AG09319 (cell line): Measurements from ENCODE around the gene PHACTR2.

Source experiments
- DNase-seq: peaks from one replicate; pipeline ENCODE4 v3.0.0-alpha.2; 2010; ENCODE audit warnings: low read depth; ENCODE audit errors: extremely low read depth
- TF ChIP-seq, protein P1 (sequence below): IDR thresholded peaks from 2 replicates; pipeline ENCODE4 v1.5.1; 2011; ENCODE audit warnings: low read depth, mild to moderate bottlenecking, inconsistent platforms, low read length, moderate library complexity

The PHACTR2 gene

DNA sequence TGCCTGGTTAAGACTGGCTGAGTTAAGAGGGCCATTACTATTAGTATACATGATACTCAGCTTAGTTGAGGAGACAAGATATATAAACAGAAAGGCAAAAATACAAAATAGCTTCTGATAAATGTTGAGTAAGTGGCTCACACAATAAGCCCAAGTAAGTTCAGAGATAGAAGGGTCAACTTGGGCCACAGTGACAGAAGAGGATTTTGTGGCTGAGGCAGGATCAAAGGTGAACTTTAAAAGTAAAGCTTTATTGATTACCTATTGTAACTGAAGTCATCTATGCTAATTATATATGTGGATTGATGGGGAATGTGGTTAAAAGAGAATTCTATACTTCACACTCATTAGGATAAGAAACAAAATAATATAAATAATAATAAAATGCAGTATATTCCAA is 80.8 kb downstream of the PHACTR2 start:
- TF ChIP-seq, protein P1, sequence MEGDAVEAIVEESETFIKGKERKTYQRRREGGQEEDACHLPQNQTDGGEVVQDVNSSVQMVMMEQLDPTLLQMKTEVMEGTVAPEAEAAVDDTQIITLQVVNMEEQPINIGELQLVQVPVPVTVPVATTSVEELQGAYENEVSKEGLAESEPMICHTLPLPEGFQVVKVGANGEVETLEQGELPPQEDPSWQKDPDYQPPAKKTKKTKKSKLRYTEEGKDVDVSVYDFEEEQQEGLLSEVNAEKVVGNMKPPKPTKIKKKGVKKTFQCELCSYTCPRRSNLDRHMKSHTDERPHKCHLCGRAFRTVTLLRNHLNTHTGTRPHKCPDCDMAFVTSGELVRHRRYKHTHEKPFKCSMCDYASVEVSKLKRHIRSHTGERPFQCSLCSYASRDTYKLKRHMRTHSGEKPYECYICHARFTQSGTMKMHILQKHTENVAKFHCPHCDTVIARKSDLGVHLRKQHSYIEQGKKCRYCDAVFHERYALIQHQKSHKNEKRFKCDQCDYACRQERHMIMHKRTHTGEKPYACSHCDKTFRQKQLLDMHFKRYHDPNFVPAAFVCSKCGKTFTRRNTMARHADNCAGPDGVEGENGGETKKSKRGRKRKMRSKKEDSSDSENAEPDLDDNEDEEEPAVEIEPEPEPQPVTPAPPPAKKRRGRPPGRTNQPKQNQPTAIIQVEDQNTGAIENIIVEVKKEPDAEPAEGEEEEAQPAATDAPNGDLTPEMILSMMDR = no peak
- no peak for DNase-seq

DNA sequence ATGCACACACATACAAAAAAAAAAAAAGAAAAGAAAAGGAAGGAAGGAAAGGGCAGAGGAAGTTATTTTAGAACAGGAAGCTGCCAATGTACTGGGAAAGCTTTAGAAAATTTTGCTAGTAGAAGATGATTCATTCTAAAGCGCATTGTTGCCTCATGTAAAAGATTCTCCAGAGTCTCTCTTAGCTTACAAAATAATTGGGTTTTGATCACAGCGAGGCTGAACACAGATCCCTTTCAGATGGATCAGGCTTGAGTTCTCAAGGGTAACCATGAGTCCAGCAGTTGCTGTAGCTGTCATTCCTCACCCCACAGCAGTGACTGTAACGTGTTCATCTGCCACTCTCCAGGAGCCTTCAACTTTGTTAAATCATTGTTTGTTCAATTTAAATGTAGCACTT is 81.9 kb downstream of the PHACTR2 start:
- DNase-seq = no peak
- TF ChIP-seq, protein P1 = no peak

DNA sequence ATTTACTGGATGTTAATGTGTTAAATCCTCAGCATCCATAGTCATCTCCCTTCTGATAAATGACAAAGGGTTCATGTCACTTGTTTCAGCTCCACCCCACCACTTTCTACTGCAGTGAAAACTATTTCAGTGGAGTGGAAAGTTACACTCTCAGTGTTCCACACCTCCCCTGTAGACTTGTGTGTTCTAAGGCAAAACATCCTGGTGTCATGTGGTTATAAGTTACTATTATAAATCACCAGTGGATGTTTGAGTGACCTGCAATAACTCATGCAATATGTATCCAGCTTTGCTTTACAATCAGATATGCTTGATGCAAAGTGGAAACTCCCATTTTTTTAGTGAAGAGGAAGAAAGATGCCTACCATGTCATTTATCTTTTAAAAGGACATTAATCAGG is 83.3 kb downstream of the PHACTR2 start:
- TF ChIP-seq, protein P1 = no peak
- no peak for DNase-seq

DNA sequence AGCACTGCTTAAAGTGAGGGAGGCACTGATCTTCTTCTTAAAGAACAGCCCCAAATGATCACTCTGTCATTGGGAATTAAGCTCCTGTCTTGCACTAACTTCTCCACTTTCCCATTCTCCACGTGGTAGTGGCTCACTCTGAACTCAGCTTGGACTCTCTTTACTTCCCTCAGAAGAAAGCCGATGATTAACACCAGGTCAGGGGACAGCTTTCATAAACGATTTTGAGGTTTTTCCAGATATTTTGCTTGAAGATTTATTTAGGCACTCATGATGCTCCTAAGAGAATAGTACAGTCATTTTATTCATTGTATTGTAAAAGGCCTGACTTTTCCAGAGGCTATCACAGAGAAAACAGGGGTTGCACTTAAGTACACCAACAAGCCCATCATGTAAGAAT is 84.4 kb downstream of the PHACTR2 start:
- DNase-seq = no peak
- TF ChIP-seq, protein P1 = no peak

DNA sequence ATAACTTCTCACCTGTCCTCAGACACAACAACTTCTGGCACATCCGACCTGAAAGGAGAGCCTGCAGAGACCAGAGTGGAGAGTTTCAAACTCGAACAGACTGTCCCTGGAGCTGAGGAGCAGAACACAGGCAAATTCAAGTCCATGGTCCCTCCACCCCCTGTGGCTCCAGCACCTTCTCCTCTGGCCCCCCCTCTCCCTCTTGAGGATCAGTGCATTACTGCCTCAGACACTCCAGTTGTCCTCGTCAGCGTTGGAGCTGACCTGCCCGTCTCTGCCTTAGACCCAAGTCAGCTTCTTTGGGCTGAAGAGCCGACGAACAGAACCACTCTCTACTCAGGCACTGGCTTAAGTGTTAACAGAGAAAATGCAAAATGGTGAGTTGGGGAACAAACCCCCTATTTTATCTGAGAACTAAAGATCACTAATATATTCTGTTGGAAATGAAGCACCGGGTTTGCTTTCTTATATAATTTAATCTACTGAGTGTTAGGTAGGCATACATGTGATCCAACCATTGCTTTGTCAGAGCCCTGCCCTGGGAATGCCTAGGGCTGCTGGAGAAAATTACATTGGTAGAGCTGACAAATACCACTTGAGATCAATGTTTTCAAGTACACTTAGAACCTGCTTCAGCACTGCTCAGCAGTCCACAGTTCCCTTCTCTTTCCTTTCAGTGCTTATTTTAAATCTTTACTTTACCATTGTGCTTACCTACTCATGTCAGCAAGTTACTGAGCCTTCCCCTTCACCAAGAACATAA is 87.8 kb downstream of the PHACTR2 start:
- no peak for DNase-seq
- TF ChIP-seq, protein P1 = no peak

DNA sequence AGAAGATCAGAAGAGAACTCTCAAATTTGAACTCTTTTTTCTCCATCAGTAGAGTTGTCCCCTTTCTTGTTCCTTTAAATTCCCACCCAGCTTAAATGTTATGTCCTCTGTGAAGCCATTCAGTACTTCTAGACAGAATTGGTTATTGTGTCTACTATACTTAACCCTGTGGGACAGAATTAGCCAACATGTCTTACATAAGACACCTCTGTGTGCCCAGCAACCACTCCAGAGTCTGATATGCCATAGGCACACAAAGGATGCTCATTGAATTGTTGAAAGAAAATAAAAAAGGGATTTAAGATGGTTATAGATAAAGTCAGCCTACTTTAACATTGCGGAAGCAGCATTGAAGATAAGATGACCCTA is 88.4 kb downstream of the PHACTR2 start:
- TF ChIP-seq, protein P1 = no peak
- DNase-seq = no peak

DNA sequence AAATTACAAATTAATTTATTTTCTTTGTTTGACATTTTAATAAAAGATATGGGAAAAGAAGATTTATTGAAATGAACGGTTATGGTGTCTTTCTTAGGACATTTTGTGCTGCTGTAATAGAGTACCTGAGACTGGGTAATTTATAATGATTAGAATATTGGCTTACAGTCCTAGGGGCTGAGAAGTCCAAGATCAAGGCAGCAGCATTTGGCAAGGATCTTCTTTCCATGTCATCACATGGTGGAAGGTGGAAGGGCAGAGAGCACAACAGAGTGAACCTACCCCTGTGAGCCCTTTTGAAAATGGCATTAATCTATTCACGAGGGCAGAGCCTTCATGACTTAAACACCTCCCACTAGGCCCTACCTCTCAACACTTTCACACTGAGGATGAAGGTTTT is 89.7 kb downstream of the PHACTR2 start:
- TF ChIP-seq, protein P1 = no peak
- DNase-seq = no peak
